Measurements from ENCODE around the gene GSTM2. TPM values are rescaled to one million over a fixed set of nuclear protein-coding genes. Genes with fewer than 3 reads are reported as not detected.

The GSTM2 gene
- total and polyA plus RNA-seq, 2 donors (not counting 3 experiments of a cell fraction or from before 2014, with no cell fraction given): 21.5 to 23.6 TPM

- H3K9me3 ChIP-seq (replicated peaks; ENCODE audit: control insufficient read depth, insufficient read depth, low read length): no peaks in the 10 kb centered on the region
These were observed 32.8 kb upstream of the GSTM2 start for GRCh38 chr1:109634771-109635750.

GRCh38 chr1:109635862-109636200, 32.0 kb upstream of the GSTM2 start:
- H3K27ac ChIP-seq (ENCODE audit: insufficient read depth, low read depth, low read length): no peak overlapping the region
- CTCF ChIA-PET: interaction anchor here (0.8 to 15.2 kb wide), 8 partner anchors 14 to 349 kb away, joined by 3 to 565 read pairs (median 4); partner anchors contain the start of genes AHCYL1 and GSTM1
- DNase-seq (ENCODE audit: low read depth, low spot score): no peak

More at GRCh38 chr1:109634771-109635750, 32.8 kb upstream of the GSTM2 start:
- dilution Hi-C loops (cut with MboI; ENCODE audit: extremely low pct_ligation_motif_present, low sequenced_read_pairs): no loop called here
- H2AFZ ChIP-seq (ENCODE audit: low read depth, low read length): no peak overlapping the region
- no peak overlapping the region for H3K4me2 ChIP-seq (ENCODE audit: insufficient read depth, low read length)
- no peak for TF ChIP-seq POLR2A (IDR thresholded peaks at IDR 0.05; ENCODE audit: low read depth, low read length)
- TF ChIP-seq MYC (IDR thresholded peaks at IDR 0.05; ENCODE audit: low read depth, low read length): no peak
- TF ChIP-seq POLR2AphosphoS5 (IDR thresholded peaks at IDR 0.05; ENCODE audit: insufficient read depth, low read depth, low read length): no peak
- no peak for TF ChIP-seq EZH2 (IDR thresholded peaks at IDR 0.05; ENCODE audit: borderline replicate concordance, low read depth, low read length, severe bottlenecking)
- H3K79me2 ChIP-seq (ENCODE audit: control insufficient read depth, insufficient read depth, low read length): no peaks in the 10 kb centered on the region
- no peak overlapping the region for H3K9ac ChIP-seq (replicated peaks; ENCODE audit: extremely low read depth, insufficient read depth, low read length)
- H3K27ac ChIP-seq (ENCODE audit: insufficient read depth, low read depth, low read length): no peak overlapping the region
- BruUV-seq (replicated peaks): no TSS peak
- no peaks in the 10 kb centered on the region for H4K20me1 ChIP-seq (replicated peaks; ENCODE audit: control insufficient read depth, extremely low read depth, insufficient read depth, low read length)
- FAIRE-seq (peak; percentile 71), DNase-seq (ENCODE audit: low read depth, low spot score) (no peak)
- no peak overlapping the region for H3K4me3 ChIP-seq (replicated peaks in 1 of 3; ENCODE audit: insufficient read depth in 1 of 3, low read depth in 1 of 3, low read length in 3 of 3)
- no peaks in the 10 kb centered on the region for H3K9me1 ChIP-seq (replicated peaks; ENCODE audit: control insufficient read depth, extremely low read depth, insufficient read depth, low read length)
- peaks cover 9 to 16% of the 10 kb centered on the region in 2 experiments for H3K36me3 ChIP-seq (ENCODE audit: control insufficient read depth in 2 of 2, extremely low read depth in 1 of 2, insufficient read depth in 2 of 2, low read length in 2 of 2)
- no peaks in the 10 kb centered on the region for H3K4me1 ChIP-seq (ENCODE audit: control insufficient read depth, extremely low read depth, insufficient read depth, low read length)
- H3K27me3 ChIP-seq (ENCODE audit: control insufficient read depth in 2 of 2, insufficient read depth in 2 of 2, low read length in 2 of 2): no peaks in the 10 kb centered on the region
- intact Hi-C loops (cut with micrococcal nuclease): no loop called here
- ChIA-PET POLR2A (no interaction called here), CTCF (interaction anchor here (1.5 to 15.2 kb wide), 7 partner anchors 15 to 138 kb away, joined by 4 to 565 read pairs (median 8); partner anchors contain the start of genes GNAI3 and GSTM1)

More at GRCh38 chr1:109635862-109636200, 32.0 kb upstream of the GSTM2 start:
- FAIRE-seq: no peak
- Histone ChIP-seq H3K9ac (replicated peaks; ENCODE audit: extremely low read depth, insufficient read depth, low read length) (no peak overlapping the region), H3K4me2 (ENCODE audit: insufficient read depth, low read length) (no peak overlapping the region), H3K4me1 (ENCODE audit: control insufficient read depth, extremely low read depth, insufficient read depth, low read length) (no peaks in the 10 kb centered on the region), H2AFZ (ENCODE audit: low read depth, low read length) (no peak overlapping the region), H3K4me3 (replicated peaks in 1 of 3; ENCODE audit: insufficient read depth in 1 of 3, low read depth in 1 of 3, low read length in 3 of 3) (no peak overlapping the region), H3K27me3 (ENCODE audit: control insufficient read depth in 2 of 2, insufficient read depth in 2 of 2, low read length in 2 of 2) (no peaks in the 10 kb centered on the region), H4K20me1 (replicated peaks; ENCODE audit: control insufficient read depth, extremely low read depth, insufficient read depth, low read length) (no peaks in the 10 kb centered on the region), H3K9me3 (replicated peaks; ENCODE audit: control insufficient read depth, insufficient read depth, low read length) (no peaks in the 10 kb centered on the region), H3K9me1 (replicated peaks; ENCODE audit: control insufficient read depth, extremely low read depth, insufficient read depth, low read length) (no peaks in the 10 kb centered on the region), H3K36me3 (ENCODE audit: control insufficient read depth in 2 of 2, extremely low read depth in 1 of 2, insufficient read depth in 2 of 2, low read length in 2 of 2) (peaks cover 6 to 12% of the 10 kb centered on the region in 2 experiments), H3K79me2 (ENCODE audit: control insufficient read depth, insufficient read depth, low read length) (no peaks in the 10 kb centered on the region)
- POLR2A ChIA-PET: no interaction called here
- intact Hi-C loops (cut with micrococcal nuclease): no loop called here
- dilution Hi-C loops (cut with MboI; ENCODE audit: extremely low pct_ligation_motif_present, low sequenced_read_pairs): no loop called here
- BruUV-seq (replicated peaks): no TSS peak
- no peak for TF ChIP-seq POLR2AphosphoS5 (IDR thresholded peaks at IDR 0.05; ENCODE audit: insufficient read depth, low read depth, low read length)
- TF ChIP-seq FOS (IDR thresholded peaks at IDR 0.05; ENCODE audit: borderline replicate concordance, insufficient read depth, low read length): no peak
